SK-N-SH treated with all-trans-retinoic acid at 6 μM for 48 hours (cell line): Measurements from ENCODE around the gene HS3ST3B1.

ENCODE experiments used
- ATAC-seq: fragments of 200-7000 bp; cut with Tn5 transposase; 3 replicates; pipeline ENCODE4 v1.9.1; 2020; ENCODE audit warnings: mild to moderate bottlenecking, moderate library complexity
- ARNTL ChIP-seq: fragments of 450-650 bp; formaldehyde crosslinking; IDR thresholded peaks from 2 replicates; pipeline ENCODE4 v1.5.0; 2020; ENCODE audit warnings: low read depth, mild to moderate bottlenecking, moderate library complexity, borderline replicate concordance
- BACH2 ChIP-seq: fragments of 250-450 bp; sonication (Bioruptor Pico); IDR thresholded peaks from 2 replicates; pipeline ENCODE4 v1.9.0; 2021; ENCODE audit warnings: mild to moderate bottlenecking, borderline replicate concordance
- CSDC2 ChIP-seq: fragments of 250-450 bp; sonication (Bioruptor Pico); IDR thresholded peaks from 2 replicates; pipeline ENCODE4 v1.5.0; 2020; ENCODE audit warnings: mild to moderate bottlenecking, moderate library complexity
- ESRRG ChIP-seq: fragments of 250-450 bp; sonication (Bioruptor Pico); IDR thresholded peaks from 2 replicates; pipeline ENCODE4 v1.6.1; 2021; ENCODE audit warnings: mild to moderate bottlenecking
- ISL1 ChIP-seq: fragments of 250-450 bp; sonication (Bioruptor Pico); IDR thresholded peaks from 2 replicates; pipeline ENCODE4 v2.1.2; 2022; ENCODE audit warnings: mild to moderate bottlenecking, moderate library complexity
- OSR1 ChIP-seq: fragments of 250-450 bp; sonication (Bioruptor Pico); IDR thresholded peaks from 2 replicates; pipeline ENCODE4 v1.8.0; 2022; ENCODE audit warnings: moderate library complexity, mild to moderate bottlenecking, inconsistent platforms
- PPARA ChIP-seq: fragments of 250-450 bp; sonication (Bioruptor Pico); IDR thresholded peaks from 2 replicates; pipeline ENCODE4 v1.5.0; 2020; ENCODE audit warnings: mild to moderate bottlenecking, borderline replicate concordance
- RARB ChIP-seq: fragments of 250-450 bp; sonication (Bioruptor Pico); IDR thresholded peaks from 2 replicates; pipeline ENCODE4 v1.8.0; 2021; ENCODE audit warnings: mild to moderate bottlenecking, moderate library complexity
- SNAI2 ChIP-seq: fragments of 250-450 bp; sonication (Bioruptor Pico); IDR thresholded peaks from 2 replicates; pipeline ENCODE4 v1.5.0; 2020; ENCODE audit warnings: mild to moderate bottlenecking, moderate library complexity
- TOX ChIP-seq: fragments of 250-450 bp; sonication (Bioruptor Pico); IDR thresholded peaks from 2 replicates; pipeline ENCODE4 v1.8.0; 2021; ENCODE audit warnings: mild to moderate bottlenecking, moderate library complexity, borderline replicate concordance
- ZC3H10 ChIP-seq: fragments of 250-450 bp; sonication (Bioruptor Pico); IDR thresholded peaks from 2 replicates; pipeline ENCODE4 v1.5.1; 2021; ENCODE audit warnings: mild to moderate bottlenecking, moderate library complexity
- ZFP3 ChIP-seq: fragments of 250-450 bp; sonication (Bioruptor Pico); IDR thresholded peaks from 2 replicates; pipeline ENCODE4 v1.5.0; 2020; ENCODE audit warnings: mild to moderate bottlenecking, moderate library complexity
- ZFP30 ChIP-seq: fragments of 450-650 bp; formaldehyde crosslinking; IDR thresholded peaks from 2 replicates; pipeline ENCODE4 v1.5.0; 2022; ENCODE audit warnings: mild to moderate bottlenecking, moderate library complexity
- ZNF565 ChIP-seq: fragments of 450-650 bp; formaldehyde crosslinking; conservative IDR thresholded peaks from 2 replicates; pipeline ENCODE4 v1.5.0; 2020; ENCODE audit warnings: low read depth, mild to moderate bottlenecking, moderate library complexity
- ZNF70 ChIP-seq: fragments of 450-650 bp; formaldehyde crosslinking; IDR thresholded peaks from 2 replicates; pipeline ENCODE4 v1.5.0; 2020; ENCODE audit warnings: mild to moderate bottlenecking, moderate library complexity
- ZNF8 ChIP-seq: fragments of 450-650 bp; formaldehyde crosslinking; IDR thresholded peaks from 2 replicates; pipeline ENCODE4 v1.5.0; 2020; ENCODE audit warnings: mild to moderate bottlenecking, moderate library complexity
- TF ChIP-seq, protein P1 (sequence below): fragments of 250-450 bp; sonication (Bioruptor Pico); IDR thresholded peaks from 2 replicates; pipeline ENCODE4 v1.8.0; 2021; ENCODE audit warnings: low read depth, mild to moderate bottlenecking, moderate library complexity, borderline replicate concordance
- TF ChIP-seq, protein P2 (sequence below): fragments of 250-450 bp; sonication (Bioruptor Pico); IDR thresholded peaks from 2 replicates; pipeline ENCODE4 v1.5.1; 2020; ENCODE audit warnings: low read depth, mild to moderate bottlenecking, moderate library complexity
- TF ChIP-seq, protein P3 (sequence below): fragments of 250-450 bp; sonication (Bioruptor Pico); IDR thresholded peaks from 2 replicates; pipeline ENCODE4 v1.5.1; 2021; ENCODE audit warnings: mild to moderate bottlenecking, moderate library complexity
- TF ChIP-seq, protein P4 (sequence below): fragments of 250-450 bp; sonication (Bioruptor Pico); IDR thresholded peaks from 2 replicates; pipeline ENCODE4 v1.8.0; 2020; ENCODE audit warnings: mild to moderate bottlenecking, moderate library complexity, borderline replicate concordance
- TF ChIP-seq, protein P5 (sequence below): fragments of 250-450 bp; sonication (Bioruptor Pico); IDR thresholded peaks from 2 replicates; pipeline ENCODE4 v1.5.0; 2020; ENCODE audit warnings: mild to moderate bottlenecking, moderate library complexity

Gene HS3ST3B1

DNA sequence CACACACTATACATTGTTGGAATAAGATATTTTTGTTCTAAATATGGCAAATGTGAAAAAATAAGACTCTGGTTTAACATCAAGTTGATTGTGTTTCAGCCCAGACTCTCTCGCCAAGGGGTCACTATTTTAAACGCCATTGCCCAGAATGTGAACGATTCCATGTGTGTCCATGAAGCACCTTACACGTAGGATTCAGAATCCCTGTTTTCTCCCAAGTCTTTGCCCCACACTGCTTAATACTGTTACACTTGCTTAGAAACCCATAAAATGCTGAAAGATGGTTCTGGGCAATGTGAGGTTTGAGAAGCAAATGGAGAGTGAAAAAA, 7.7 kb downstream of the HS3ST3B1 start:
- no peak for TF ChIP-seq TOX (CRISPR knock-in tag)
- TF ChIP-seq, protein P1, sequence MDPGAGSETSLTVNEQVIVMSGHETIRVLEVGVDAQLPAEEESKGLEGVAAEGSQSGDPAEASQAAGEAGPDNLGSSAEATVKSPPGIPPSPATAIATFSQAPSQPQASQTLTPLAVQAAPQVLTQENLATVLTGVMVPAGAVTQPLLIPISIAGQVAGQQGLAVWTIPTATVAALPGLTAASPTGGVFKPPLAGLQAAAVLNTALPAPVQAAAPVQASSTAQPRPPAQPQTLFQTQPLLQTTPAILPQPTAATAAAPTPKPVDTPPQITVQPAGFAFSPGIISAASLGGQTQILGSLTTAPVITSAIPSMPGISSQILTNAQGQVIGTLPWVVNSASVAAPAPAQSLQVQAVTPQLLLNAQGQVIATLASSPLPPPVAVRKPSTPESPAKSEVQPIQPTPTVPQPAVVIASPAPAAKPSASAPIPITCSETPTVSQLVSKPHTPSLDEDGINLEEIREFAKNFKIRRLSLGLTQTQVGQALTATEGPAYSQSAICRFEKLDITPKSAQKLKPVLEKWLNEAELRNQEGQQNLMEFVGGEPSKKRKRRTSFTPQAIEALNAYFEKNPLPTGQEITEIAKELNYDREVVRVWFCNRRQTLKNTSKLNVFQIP (CRISPR knock-in tag) = no peak
- no peak for TF ChIP-seq ZFP30 (CRISPR knock-in tag)
- TF ChIP-seq ISL1 = no peak
- TF ChIP-seq BACH2 (CRISPR knock-in tag) = no peak
- no peak for TF ChIP-seq CSDC2 (CRISPR knock-in tag)
- TF ChIP-seq ZNF70 (CRISPR knock-in tag) = no peak
- TF ChIP-seq, protein P2, sequence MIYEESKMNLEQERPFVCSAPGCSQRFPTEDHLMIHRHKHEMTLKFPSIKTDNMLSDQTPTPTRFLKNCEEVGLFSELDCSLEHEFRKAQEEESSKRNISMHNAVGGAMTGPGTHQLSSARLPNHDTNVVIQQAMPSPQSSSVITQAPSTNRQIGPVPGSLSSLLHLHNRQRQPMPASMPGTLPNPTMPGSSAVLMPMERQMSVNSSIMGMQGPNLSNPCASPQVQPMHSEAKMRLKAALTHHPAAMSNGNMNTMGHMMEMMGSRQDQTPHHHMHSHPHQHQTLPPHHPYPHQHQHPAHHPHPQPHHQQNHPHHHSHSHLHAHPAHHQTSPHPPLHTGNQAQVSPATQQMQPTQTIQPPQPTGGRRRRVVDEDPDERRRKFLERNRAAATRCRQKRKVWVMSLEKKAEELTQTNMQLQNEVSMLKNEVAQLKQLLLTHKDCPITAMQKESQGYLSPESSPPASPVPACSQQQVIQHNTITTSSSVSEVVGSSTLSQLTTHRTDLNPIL (CRISPR knock-in tag) = no peak
- TF ChIP-seq ESRRG (CRISPR knock-in tag) = no peak
- TF ChIP-seq ARNTL (CRISPR knock-in tag) = no peak
- no peak for TF ChIP-seq ZC3H10 (CRISPR knock-in tag)
- TF ChIP-seq, protein P3, sequence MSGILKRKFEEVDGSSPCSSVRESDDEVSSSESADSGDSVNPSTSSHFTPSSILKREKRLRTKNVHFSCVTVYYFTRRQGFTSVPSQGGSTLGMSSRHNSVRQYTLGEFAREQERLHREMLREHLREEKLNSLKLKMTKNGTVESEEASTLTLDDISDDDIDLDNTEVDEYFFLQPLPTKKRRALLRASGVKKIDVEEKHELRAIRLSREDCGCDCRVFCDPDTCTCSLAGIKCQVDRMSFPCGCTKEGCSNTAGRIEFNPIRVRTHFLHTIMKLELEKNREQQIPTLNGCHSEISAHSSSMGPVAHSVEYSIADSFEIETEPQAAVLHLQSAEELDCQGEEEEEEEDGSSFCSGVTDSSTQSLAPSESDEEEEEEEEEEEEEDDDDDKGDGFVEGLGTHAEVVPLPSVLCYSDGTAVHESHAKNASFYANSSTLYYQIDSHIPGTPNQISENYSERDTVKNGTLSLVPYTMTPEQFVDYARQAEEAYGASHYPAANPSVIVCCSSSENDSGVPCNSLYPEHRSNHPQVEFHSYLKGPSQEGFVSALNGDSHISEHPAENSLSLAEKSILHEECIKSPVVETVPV = no peak
- TF ChIP-seq ZNF565 (CRISPR knock-in tag) = no peak
- no peak for TF ChIP-seq OSR1 (CRISPR knock-in tag)
- TF ChIP-seq, protein P4, sequence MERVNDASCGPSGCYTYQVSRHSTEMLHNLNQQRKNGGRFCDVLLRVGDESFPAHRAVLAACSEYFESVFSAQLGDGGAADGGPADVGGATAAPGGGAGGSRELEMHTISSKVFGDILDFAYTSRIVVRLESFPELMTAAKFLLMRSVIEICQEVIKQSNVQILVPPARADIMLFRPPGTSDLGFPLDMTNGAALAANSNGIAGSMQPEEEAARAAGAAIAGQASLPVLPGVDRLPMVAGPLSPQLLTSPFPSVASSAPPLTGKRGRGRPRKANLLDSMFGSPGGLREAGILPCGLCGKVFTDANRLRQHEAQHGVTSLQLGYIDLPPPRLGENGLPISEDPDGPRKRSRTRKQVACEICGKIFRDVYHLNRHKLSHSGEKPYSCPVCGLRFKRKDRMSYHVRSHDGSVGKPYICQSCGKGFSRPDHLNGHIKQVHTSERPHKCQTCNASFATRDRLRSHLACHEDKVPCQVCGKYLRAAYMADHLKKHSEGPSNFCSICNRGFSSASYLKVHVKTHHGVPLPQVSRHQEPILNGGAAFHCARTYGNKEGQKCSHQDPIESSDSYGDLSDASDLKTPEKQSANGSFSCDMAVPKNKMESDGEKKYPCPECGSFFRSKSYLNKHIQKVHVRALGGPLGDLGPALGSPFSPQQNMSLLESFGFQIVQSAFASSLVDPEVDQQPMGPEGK (CRISPR knock-in tag) = no peak
- TF ChIP-seq PPARA (CRISPR knock-in tag) = no peak
- TF ChIP-seq, all 23 proteins: peak for 0
- ATAC-seq = no peak

DNA sequence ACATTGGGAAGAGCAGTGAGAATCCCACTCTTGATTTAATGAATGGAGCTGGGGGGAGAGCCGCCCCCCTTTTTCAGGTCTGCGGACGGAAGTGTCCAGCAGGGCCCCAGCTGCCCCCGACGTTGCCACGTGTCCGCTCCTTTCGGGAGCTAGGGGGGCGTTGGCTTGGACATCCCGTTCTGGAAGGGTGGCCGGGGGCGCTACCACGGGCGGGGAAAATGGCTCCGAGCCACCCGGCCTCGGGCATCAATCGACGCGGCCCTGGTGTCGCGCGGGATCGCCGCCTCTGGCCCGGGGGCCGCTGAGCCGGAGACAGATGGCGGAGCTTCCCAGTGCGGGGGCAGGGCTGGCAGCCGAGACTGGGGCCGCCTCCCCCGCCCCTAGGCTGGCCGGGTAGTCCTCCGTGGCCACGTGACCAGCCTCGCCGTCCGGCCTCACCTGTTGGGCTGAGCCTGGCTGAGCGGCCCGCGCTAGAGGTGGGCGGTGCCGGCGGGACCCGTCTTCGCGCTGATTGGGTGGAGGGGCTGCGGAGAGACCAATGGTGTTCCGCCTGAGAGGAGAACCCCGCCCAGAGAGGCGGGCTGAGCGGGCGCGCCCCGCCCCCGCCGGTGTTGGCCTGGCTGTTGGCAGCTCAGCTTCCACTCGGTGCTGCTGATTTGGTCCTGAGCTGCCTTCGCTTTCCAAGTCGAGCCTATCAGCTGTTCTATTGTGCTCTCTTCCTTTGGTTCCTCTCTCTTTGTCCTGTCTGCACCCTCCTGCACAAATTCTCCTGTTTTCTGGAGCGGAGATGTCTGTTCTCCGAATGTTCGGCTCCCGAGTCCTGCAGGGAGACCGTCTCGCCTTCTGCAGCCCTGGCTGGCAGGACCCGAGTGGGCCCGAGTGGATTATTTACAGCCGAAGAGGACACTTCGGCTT, 8.3 kb downstream of the HS3ST3B1 start:
- no peak for TF ChIP-seq ZNF70 (CRISPR knock-in tag)
- TF ChIP-seq ZNF8 = no peak
- no peak for TF ChIP-seq OSR1 (CRISPR knock-in tag)
- TF ChIP-seq ZC3H10 (CRISPR knock-in tag) = no peak
- TF ChIP-seq ISL1 = no peak
- TF ChIP-seq, protein P2 (CRISPR knock-in tag) = no peak
- TF ChIP-seq, protein P3 = no peak
- no peak for TF ChIP-seq RARB
- no peak for TF ChIP-seq ZNF565 (CRISPR knock-in tag)
- TF ChIP-seq, all 23 proteins: peak for 0
- ATAC-seq = peak; percentile 98

DNA sequence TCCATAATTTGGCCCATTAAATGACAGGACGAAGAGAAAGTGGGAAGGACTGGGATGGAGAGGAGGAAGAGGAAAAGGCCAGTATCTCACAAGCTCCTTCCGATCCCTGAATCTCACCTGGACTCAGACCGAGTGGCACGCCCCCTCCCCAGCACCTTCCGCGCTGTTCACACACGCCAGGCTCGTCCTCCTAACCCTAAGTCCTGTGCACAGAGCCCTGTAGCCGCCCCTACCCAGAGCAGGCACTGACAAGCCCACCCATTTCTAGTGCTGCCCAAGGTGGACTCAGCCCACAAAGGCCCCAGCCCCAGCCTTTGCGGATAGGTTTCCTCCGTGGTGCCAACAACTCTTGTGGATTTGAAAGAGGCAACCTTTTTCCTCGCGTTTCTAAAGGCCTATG, 9.2 kb downstream of the HS3ST3B1 start:
- ATAC-seq = no peak
- TF ChIP-seq SNAI2 (no peak), ZNF565 (CRISPR knock-in tag) (no peak), OSR1 (CRISPR knock-in tag) (no peak), TOX (CRISPR knock-in tag) (no peak), ZFP3 (CRISPR knock-in tag) (no peak), ESRRG (CRISPR knock-in tag) (no peak), ISL1 (no peak), ARNTL (CRISPR knock-in tag) (no peak)
- TF ChIP-seq, protein P5, sequence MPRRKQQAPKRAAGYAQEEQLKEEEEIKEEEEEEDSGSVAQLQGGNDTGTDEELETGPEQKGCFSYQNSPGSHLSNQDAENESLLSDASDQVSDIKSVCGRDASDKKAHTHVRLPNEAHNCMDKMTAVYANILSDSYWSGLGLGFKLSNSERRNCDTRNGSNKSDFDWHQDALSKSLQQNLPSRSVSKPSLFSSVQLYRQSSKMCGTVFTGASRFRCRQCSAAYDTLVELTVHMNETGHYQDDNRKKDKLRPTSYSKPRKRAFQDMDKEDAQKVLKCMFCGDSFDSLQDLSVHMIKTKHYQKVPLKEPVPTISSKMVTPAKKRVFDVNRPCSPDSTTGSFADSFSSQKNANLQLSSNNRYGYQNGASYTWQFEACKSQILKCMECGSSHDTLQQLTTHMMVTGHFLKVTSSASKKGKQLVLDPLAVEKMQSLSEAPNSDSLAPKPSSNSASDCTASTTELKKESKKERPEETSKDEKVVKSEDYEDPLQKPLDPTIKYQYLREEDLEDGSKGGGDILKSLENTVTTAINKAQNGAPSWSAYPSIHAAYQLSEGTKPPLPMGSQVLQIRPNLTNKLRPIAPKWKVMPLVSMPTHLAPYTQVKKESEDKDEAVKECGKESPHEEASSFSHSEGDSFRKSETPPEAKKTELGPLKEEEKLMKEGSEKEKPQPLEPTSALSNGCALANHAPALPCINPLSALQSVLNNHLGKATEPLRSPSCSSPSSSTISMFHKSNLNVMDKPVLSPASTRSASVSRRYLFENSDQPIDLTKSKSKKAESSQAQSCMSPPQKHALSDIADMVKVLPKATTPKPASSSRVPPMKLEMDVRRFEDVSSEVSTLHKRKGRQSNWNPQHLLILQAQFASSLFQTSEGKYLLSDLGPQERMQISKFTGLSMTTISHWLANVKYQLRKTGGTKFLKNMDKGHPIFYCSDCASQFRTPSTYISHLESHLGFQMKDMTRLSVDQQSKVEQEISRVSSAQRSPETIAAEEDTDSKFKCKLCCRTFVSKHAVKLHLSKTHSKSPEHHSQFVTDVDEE (CRISPR knock-in tag) = no peak
- TF ChIP-seq, protein P1 (CRISPR knock-in tag) = no peak
